ENCODE measurements around the gene PLSCR5.

Gene PLSCR5

GRCh38 chr3:146621723-146622122, 16.6 kb upstream of the PLSCR5 start:
- Histone ChIP-seq H3K4me1 (ENCODE audit: insufficient read depth, low read length) (peaks cover 13% of the 10 kb centered on the region), H3K9me3 (ENCODE audit: insufficient read depth, low read length, severe bottlenecking) (no peaks in the 10 kb centered on the region), H3K27ac (ENCODE audit: low read length) (no peak overlapping the region), H3K27me3 (ENCODE audit: insufficient read depth, low read length, poor library complexity) (no peaks in the 10 kb centered on the region), H3K36me3 (ENCODE audit: insufficient read depth, low read length) (no peaks in the 10 kb centered on the region), H3K9ac (ENCODE audit: low read depth, low read length) (no peak overlapping the region), H2AFZ (ENCODE audit: low read depth, low read length) (no peak overlapping the region), H3K79me2 (ENCODE audit: insufficient read depth, low read length) (no peaks in the 10 kb centered on the region), H4K20me1 (ENCODE audit: insufficient read depth, low read length) (no peaks in the 10 kb centered on the region), H3K4me3 (ENCODE audit: low read depth in 1 of 2, low read length in 2 of 2) (no peak overlapping the region), H3K4me2 (ENCODE audit: insufficient read depth, low read length) (no peak overlapping the region)
- DNase-seq (no peak), ATAC-seq (ENCODE audit: insufficient read depth, low read depth) (no peak)
- TF ChIP-seq EZH2 (IDR thresholded peaks at IDR 0.05; ENCODE audit: borderline replicate concordance, low read depth, low read length, severe bottlenecking): no peak
- TF ChIP-seq CTCF (IDR thresholded peaks at IDR 0.05; ENCODE audit: borderline replicate concordance, extremely low read depth, low read length, poor library complexity, severe bottlenecking): no peak

DNA sequence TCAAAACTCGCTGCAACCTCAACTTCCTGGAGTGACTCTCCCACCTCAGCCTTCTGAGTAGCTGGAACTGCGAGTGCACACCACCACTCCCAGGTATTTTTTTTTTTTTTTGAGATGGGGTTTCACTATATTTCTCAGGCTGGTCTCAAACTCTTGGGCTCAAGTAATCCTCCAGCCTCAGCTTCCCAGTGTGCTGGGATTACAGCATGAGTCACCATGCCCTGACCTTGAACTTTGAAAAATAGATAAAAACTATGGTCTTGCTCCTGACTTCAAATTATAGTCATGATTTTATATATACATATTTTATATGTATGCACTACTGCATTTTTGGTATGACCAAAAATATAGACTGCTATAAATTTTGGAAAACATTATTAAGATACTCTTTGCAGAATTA, 6.9 kb upstream of the PLSCR5 start:
- Histone ChIP-seq H3K4me2 (ENCODE audit: insufficient read depth, low read length) (no peak overlapping the region), H3K27me3 (ENCODE audit: insufficient read depth, low read length, poor library complexity) (no peaks in the 10 kb centered on the region), H3K79me2 (ENCODE audit: insufficient read depth, low read length) (no peaks in the 10 kb centered on the region), H3K4me1 (ENCODE audit: insufficient read depth, low read length) (no peaks in the 10 kb centered on the region), H3K27ac (ENCODE audit: low read length) (no peak overlapping the region), H3K36me3 (ENCODE audit: insufficient read depth, low read length) (no peaks in the 10 kb centered on the region), H3K4me3 (ENCODE audit: low read depth in 1 of 2, low read length in 2 of 2) (no peak overlapping the region), H3K9me3 (ENCODE audit: insufficient read depth, low read length, severe bottlenecking) (no peaks in the 10 kb centered on the region), H2AFZ (ENCODE audit: low read depth, low read length) (no peak overlapping the region), H3K9ac (ENCODE audit: low read depth, low read length) (no peak overlapping the region), H4K20me1 (ENCODE audit: insufficient read depth, low read length) (no peaks in the 10 kb centered on the region)
- no peak for ATAC-seq (ENCODE audit: insufficient read depth, low read depth)
- no peak for TF ChIP-seq EZH2 (IDR thresholded peaks at IDR 0.05; ENCODE audit: borderline replicate concordance, low read depth, low read length, severe bottlenecking)
- no peak for TF ChIP-seq CTCF (IDR thresholded peaks at IDR 0.05; ENCODE audit: borderline replicate concordance, extremely low read depth, low read length, poor library complexity, severe bottlenecking)
- no peak for DNase-seq

- H3K27ac ChIP-seq (ENCODE audit: low read length): no peak overlapping the region
- no peaks in the 10 kb centered on the region for H4K20me1 ChIP-seq (ENCODE audit: insufficient read depth, low read length)
- H2AFZ ChIP-seq (ENCODE audit: low read depth, low read length): no peak overlapping the region
- no peak for DNase-seq
- no peak overlapping the region for H3K4me3 ChIP-seq (ENCODE audit: low read depth in 1 of 2, low read length in 2 of 2)
- no peaks in the 10 kb centered on the region for H3K27me3 ChIP-seq (ENCODE audit: insufficient read depth, low read length, poor library complexity)
- ATAC-seq (ENCODE audit: insufficient read depth, low read depth): no peak
- no peaks in the 10 kb centered on the region for H3K4me1 ChIP-seq (ENCODE audit: insufficient read depth, low read length)
- no peaks in the 10 kb centered on the region for H3K79me2 ChIP-seq (ENCODE audit: insufficient read depth, low read length)
- no peak overlapping the region for H3K4me2 ChIP-seq (ENCODE audit: insufficient read depth, low read length)
- no peaks in the 10 kb centered on the region for H3K36me3 ChIP-seq (ENCODE audit: insufficient read depth, low read length)
- no peak for TF ChIP-seq EZH2 (IDR thresholded peaks at IDR 0.05; ENCODE audit: borderline replicate concordance, low read depth, low read length, severe bottlenecking)
- no peak for TF ChIP-seq CTCF (IDR thresholded peaks at IDR 0.05; ENCODE audit: borderline replicate concordance, extremely low read depth, low read length, poor library complexity, severe bottlenecking)
- no peaks in the 10 kb centered on the region for H3K9me3 ChIP-seq (ENCODE audit: insufficient read depth, low read length, severe bottlenecking)
- no peak overlapping the region for H3K9ac ChIP-seq (ENCODE audit: low read depth, low read length)
Measured at GRCh38 chr3:146611096-146611495, 6.0 kb upstream of the PLSCR5 start.

- Histone ChIP-seq H3K27me3 (ENCODE audit: insufficient read depth, low read length, poor library complexity) (no peaks in the 10 kb centered on the region), H2AFZ (ENCODE audit: low read depth, low read length) (no peak overlapping the region), H3K4me1 (ENCODE audit: insufficient read depth, low read length) (no peaks in the 10 kb centered on the region), H3K9me3 (ENCODE audit: insufficient read depth, low read length, severe bottlenecking) (no peaks in the 10 kb centered on the region), H3K79me2 (ENCODE audit: insufficient read depth, low read length) (no peaks in the 10 kb centered on the region), H3K27ac (ENCODE audit: low read length) (no peak overlapping the region), H3K4me3 (ENCODE audit: low read depth in 1 of 2, low read length in 2 of 2) (no peak overlapping the region), H3K4me2 (ENCODE audit: insufficient read depth, low read length) (no peak overlapping the region), H3K36me3 (ENCODE audit: insufficient read depth, low read length) (no peaks in the 10 kb centered on the region), H3K9ac (ENCODE audit: low read depth, low read length) (no peak overlapping the region), H4K20me1 (ENCODE audit: insufficient read depth, low read length) (no peaks in the 10 kb centered on the region)
- TF ChIP-seq CTCF (IDR thresholded peaks at IDR 0.05; ENCODE audit: borderline replicate concordance, extremely low read depth, low read length, poor library complexity, severe bottlenecking) (no peak), EZH2 (IDR thresholded peaks at IDR 0.05; ENCODE audit: borderline replicate concordance, low read depth, low read length, severe bottlenecking) (no peak)
- DNase-seq (no peak), ATAC-seq (ENCODE audit: insufficient read depth, low read depth) (no peak)
Measured at GRCh38 chr3:146598535-146598934, 6.6 kb downstream of the PLSCR5 start.

Measured in DND-41 (cell line).